HG03159 (cell line): ENCODE data around the gene GHDC.
"Not testable (repeated sequence)": the region's sequence is repeated elsewhere in the genome, so short reads cannot be mapped to it uniquely, and the experiment has no call there.

Experiments
- ATAC-seq: cut with Tn5 transposase; IDR thresholded peaks from one replicate; pipeline ENCODE4 v1.9.1; 2021; ENCODE audit warnings: mild to moderate bottlenecking, moderate library complexity; ENCODE audit not compliant: unreplicated experiment

GHDC gene

DNA sequence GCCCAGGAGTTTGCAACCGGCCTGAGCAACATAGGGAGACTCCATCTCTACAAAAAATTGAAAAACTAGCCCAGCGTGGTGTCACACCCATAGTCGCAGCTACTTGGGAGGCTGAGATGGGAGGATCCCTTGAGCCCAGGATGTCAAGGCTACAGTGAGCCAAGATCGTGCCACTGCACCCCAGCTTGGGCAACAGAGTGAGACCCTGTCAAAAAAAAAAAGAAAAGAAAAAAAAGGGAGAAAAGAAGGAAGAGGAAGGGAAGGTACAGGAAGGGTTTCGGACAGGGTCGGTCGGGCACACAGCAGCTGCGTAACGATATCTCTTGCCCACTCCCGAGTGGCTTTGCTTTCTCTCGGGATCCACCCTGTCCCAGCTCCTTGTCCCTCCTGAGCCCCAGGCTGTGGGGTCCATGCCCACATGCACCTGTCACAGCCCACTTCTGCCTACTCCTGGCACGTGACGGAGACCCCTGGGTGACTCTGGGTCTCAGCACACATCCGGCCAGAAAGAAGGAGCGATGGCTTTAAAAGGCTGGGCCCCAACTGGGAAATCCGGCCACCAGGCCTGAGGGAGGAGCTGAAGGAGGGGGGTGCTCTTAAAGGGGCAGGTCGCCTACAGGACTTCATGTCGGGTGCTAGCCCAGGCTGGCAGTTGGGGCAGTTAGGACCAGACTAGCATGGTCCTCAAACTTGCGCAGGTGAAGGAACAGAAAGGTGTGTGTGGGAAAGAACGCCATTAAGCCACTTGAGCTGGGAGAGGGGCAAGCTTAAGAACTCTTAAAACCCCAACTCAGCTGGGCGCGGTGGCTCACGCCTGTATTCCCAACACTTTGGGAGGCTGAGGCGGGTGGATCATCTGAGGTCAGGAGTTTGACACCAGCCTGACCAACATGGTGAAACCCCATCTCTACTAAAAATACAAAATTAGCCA lies at the start of gene GHDC:
GHDC (minus strand) TSS at position 526 of the 931 bp plus-strand sequence. CDS start 913 bp downstream, outside the sequence.
- ATAC-seq, result peak; percentile 85

- ATAC-seq, result no peak
Measured at GRCh38 chr17:42243493-42243982, 49.2 kb upstream of the GHDC start.

DNA sequence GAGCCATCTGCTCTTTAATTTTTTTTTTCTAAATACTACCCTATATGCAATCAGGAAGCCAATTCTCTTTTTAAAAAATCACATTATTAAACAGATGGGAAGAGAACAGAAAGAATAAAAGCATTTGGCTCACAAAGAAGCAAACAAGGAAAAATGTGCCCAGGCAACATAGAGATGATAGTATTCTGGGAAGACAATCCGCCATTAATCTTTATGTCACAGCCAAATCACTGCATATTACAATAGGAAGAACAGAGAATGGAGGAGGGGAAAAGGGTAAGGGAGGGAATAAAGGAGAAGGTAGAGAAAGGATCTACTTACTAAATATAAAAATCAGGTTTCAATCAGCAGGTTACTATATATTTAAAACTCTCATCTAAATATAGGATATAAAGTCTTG lies 47.6 kb upstream of the GHDC start:
- no peak for ATAC-seq

GRCh38 chr17:42240863-42241262 lies 46.6 kb upstream of the GHDC start:
- not testable (repeated sequence) for ATAC-seq

DNA sequence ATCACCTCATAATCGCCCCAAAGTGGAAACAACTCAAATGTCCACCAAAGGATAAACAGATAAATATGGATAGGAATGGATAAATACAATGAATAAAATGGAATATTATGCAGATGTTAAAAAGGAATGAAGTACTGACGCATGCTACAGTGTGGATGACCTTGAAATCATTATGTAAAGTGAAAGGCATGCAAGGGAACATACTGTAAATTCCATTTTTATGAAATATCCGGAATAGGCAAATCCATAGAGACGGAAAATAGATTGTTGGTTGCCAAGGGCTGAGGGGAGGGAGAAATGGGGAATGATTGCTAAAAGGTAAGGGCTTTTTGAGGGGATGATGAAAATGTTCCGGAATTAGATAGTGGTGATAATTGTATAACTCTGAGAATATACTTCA lies 45.9 kb upstream of the GHDC start:
- ATAC-seq, result no peak

- not testable (repeated sequence) for ATAC-seq
Measured at GRCh38 chr17:42239576-42239975, 45.3 kb upstream of the GHDC start.

GRCh38 chr17:42236760-42237159 lies 42.5 kb upstream of the GHDC start:
- ATAC-seq, result no peak

GRCh38 chr17:42233994-42234393 lies 39.7 kb upstream of the GHDC start:
- no peak for ATAC-seq

- no peak for ATAC-seq
Measured at GRCh38 chr17:42233156-42233555, 38.9 kb upstream of the GHDC start.

- no peak for ATAC-seq
Measured at GRCh38 chr17:42230225-42230624, 35.9 kb upstream of the GHDC start.

DNA sequence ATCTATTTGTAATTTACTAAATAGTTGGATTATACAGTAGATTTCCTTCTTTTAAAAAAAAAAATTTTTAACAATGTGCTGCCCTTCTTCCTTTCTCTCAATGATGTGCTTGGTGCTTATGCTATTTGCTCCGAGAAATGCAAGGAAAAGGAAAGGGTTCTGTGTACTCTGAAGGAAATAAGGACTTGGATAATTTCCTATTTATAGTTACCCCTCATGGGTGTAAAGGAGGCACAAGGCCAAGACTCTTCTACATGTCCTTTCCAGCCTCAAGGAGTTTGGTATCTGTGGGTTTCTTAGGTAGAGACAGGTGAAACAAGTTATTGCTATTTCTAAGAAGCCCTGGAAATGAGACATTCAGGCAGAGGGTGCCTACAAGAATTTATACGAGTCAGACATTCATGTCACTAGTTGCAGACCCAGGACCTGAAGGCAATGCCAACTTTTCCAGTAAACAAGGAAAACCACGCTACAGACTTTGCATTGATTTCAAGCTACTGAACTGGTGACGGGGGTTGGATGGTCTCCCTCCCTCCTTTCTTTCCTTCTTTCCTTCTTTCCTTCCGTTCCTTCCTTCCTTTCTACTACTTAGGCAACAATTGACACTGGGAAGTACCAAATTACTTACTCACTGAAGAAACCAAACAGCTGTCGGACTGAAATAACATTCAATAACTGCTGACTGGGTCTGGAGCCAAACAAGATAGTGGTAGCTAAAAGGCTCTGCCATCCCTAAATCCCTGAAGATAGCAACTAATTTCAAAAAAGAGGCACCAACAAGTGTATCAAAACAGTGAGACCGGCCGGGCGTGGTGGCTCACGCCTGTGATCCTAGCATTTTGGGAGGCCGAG lies 33.8 kb upstream of the GHDC start:
- ATAC-seq, result no peak

DNA sequence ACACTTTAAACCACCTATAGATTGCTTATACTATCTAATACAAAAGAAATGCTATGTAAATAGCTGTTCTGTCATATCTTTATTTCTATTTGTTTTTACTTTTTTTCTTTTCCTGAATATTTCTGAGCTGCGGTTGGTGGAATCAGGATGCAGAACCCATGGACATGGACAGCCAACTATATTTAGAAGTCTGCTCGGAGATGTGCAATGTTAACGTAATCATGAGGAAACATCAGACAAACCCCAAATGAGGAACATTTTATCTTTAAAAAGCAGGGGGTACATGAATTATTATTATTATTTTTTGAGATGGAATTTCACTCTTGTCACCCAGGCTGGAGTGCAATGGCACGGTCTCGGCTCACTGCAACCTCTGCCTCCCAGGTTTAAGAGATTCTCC lies 31.4 kb upstream of the GHDC start:
- no peak for ATAC-seq

DNA sequence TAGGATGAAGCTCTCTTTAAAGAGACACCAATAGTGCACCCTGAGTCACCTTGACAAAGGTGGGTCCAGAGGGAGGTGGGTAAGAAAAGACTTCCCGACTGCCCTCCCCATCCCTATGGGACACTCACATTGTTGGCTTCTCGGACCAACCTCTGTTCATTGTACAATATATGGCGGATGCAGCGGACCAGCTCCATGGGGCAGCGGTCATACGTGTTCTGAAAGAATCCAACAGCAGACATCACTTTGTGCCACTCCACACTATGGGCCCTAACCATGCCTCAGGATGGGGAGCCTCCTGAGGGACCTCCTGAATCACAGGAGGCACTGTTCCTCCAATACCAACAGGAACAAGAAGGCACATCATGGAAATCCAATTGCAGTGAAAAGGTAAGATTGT lies 30.4 kb upstream of the GHDC start:
- ATAC-seq, result no peak

DNA sequence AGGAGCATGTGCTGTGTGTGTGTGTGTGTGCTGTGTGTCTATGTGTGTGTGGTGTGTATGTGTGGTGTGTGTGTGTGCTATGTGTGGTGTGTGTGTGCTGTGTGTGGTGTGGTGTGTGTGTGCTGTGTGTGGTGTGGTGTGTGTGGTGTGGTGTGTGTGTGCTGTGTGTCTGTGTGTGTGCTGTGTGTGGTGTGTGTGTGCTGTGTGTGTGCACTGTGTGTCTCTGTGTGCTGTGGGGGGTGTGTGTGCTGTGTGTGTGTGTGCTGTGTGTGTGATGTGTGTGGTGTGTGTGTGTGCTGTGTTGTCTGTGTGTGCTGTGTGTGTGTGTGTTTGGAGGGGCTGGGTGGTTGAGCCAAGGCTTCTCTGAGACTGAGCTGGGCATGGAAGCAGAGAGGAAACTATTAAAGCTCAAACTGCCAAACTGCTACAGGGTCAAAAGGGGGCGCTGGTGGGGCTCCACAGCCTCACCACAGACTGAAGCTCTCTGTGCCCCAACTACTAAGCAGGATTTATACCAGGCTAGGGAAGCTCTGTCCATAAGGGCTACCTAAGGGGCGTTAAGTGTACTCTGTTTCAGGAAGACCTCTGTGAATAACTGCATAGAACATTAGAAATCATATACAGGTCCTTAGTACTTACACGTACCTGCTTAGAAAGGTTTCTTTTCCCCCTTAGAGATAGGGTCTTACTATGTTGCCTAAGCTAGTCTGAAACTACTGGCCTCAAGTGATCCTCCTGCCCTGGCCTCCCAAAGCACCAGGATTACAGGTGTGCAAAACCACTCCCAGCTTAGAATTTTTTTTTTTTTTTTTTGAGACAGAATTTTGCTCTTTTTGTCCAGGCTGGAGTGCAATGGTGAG lies 27.8 kb upstream of the GHDC start:
- no peak for ATAC-seq

DNA sequence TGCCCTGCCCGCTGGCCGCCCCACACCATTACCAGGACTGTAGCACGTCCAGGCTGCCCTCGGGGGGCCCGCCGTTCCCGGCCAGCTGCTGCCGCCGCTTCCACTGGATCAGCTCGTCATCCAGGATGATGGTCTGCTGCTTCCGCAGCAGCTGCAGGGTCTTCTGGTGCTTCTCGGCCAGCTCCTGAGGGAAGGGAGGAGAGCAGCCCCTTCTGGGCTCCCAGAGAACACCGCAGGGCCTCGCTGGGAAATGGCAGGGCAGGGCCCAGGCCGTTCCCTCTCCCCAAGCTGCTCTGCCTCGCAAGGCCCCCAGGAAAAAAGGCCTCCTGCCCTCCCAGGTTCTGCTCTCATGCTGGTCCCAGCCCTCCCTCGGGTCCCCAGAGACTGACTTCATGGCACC lies 25.0 kb upstream of the GHDC start:
- not testable (repeated sequence) for ATAC-seq

DNA sequence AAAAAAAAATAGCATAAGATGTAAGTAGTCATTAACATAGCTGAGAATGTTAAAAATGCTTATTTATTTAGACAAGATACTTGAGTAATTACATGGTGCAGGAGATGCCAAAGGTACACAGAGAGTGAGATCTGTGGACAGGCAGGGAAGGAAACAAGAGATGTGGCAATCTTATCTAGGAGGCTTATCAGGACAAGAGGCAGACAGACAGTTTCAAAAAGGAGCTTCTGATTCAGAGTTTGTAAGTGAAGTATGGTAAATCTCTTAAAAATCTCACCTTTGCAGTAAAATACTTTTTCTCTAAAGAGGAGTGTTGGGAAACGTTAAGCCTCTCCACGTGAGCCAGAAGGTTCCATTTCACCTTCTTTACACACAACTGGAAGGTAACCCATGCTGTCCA lies 19.9 kb upstream of the GHDC start:
- ATAC-seq, result no peak

- ATAC-seq, result no peak
Measured at GRCh38 chr17:42212382-42212781, 18.1 kb upstream of the GHDC start.

DNA sequence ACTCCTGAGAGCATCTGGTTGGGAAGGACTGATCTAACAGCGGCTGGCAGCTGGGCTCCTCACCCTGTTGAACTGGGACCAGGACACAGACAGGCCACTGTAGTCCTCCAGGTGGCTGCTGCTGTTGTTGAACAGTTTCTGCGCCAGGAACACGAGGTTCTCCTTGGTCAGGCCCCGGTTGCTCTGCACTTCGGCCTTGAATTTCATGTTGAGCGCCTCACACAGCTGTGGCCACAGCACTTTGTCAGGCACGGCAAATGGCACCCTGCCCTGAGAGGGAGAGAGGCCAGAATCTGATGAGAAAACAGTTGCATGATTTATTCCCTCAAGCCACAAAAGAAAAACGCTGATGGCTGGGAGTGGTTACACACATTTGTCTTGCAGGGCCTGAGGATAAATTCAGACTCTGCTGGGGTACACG lies 17.6 kb upstream of the GHDC start:
- not testable (repeated sequence) for ATAC-seq

- no peak for ATAC-seq
Measured at GRCh38 chr17:42210046-42210445, 15.8 kb upstream of the GHDC start.

- ATAC-seq, result not testable (repeated sequence)
Measured at GRCh38 chr17:42206153-42206612, 11.9 kb upstream of the GHDC start.
